Cardiac muscle cell (in vitro differentiated cells and primary cell): Measurements from ENCODE around the gene ACOT7. TPM values are rescaled to one million over a fixed set of nuclear protein-coding genes. Genes with fewer than 3 reads are reported as not detected.

Experiments used
- DNase-seq, 2 donors: peaks; one replicate each; pipeline versions ENCODE4 v3.0.0 to v3.0.0-alpha.2; 2010 to 2017; ENCODE audit warnings: low read depth in 1 of 2, low spot score in 1 of 2
- H3K27ac ChIP-seq: fragments of 200-600 bp; sonication (generic); 2 replicates; pipeline ENCODE4 v1.5.1; 2016
- H3K27me3 ChIP-seq: fragments of 200-600 bp; sonication (generic); 2 replicates; pipeline ENCODE4 v1.6.0; 2016; ENCODE audit warnings: control low read depth
- H3K36me3 ChIP-seq: fragments of 200-600 bp; sonication (generic); 2 replicates; pipeline ENCODE4 v1.5.1; 2016; ENCODE audit warnings: control low read depth
- H3K4me1 ChIP-seq: fragments of 200-600 bp; sonication (generic); 2 replicates; pipeline ENCODE4 v1.8.1; 2017; ENCODE audit warnings: low read depth, mild to moderate bottlenecking, mixed run types
- H3K4me3 ChIP-seq: fragments of 200-600 bp; sonication (generic); 2 replicates; pipeline ENCODE4 v1.5.1; 2016; ENCODE audit warnings: mild to moderate bottlenecking
- H3K9me3 ChIP-seq: fragments of 200-600 bp; sonication (generic); 2 replicates; pipeline ENCODE4 v1.5.1; 2017; ENCODE audit warnings: low read depth, mild to moderate bottlenecking, control low read depth
- CTCF ChIP-seq: IDR thresholded peaks from 2 replicates; pipeline ENCODE4 v1.5.1; 2012; ENCODE audit warnings: low read depth, mild to moderate bottlenecking, low read length
- polyA plus RNA-seq: library from polyadenylated mRNA; unstranded; fragments of >200 nt; fragmentation: Nextera tagmentation; extraction: Ambion mirVana; gene quantifications from 2 replicates; pipeline ENCODE4 v1.2.1, GENCODE V29; 2016
- total RNA-seq: library from RNA; depleted of rRNA; stranded (reverse); fragments of >200 nt; gene quantifications from 2 replicates; pipeline ENCODE4 v1.2.3, GENCODE V29; 2016

The ACOT7 gene
- total and polyA plus RNA-seq, 2 experiments from 2014 or later: 11.8 to 51.2 TPM

- Histone ChIP-seq H3K9me3 (no peaks in the 10 kb centered on the region), H3K27me3 (peaks cover 25% of the 10 kb centered on the region), H3K27ac (no peak overlapping the region), H3K36me3 (no peaks in the 10 kb centered on the region), H3K4me3 (no peak overlapping the region), H3K4me1 (no peaks in the 10 kb centered on the region)
- TF ChIP-seq CTCF: no peak
- DNase-seq: no peak
These were observed 136.9 kb downstream of the ACOT7 start for GRCh38 chr1:6256645-6257044.

- TF ChIP-seq CTCF: no peak
- no peaks in the 10 kb centered on the region for H3K9me3 ChIP-seq
- no peaks in the 10 kb centered on the region for H3K4me1 ChIP-seq
- H3K4me3 ChIP-seq: no peak overlapping the region
- H3K27ac ChIP-seq: no peak overlapping the region
- no peaks in the 10 kb centered on the region for H3K36me3 ChIP-seq
- DNase-seq: no peak
- H3K27me3 ChIP-seq: peaks cover 41% of the 10 kb centered on the region
These were observed 138.9 kb downstream of the ACOT7 start for GRCh38 chr1:6254691-6255090.

- Histone ChIP-seq H3K36me3 (no peaks in the 10 kb centered on the region), H3K27me3 (peaks cover 47% of the 10 kb centered on the region), H3K27ac (no peak overlapping the region), H3K4me3 (no peak overlapping the region), H3K4me1 (no peaks in the 10 kb centered on the region), H3K9me3 (no peaks in the 10 kb centered on the region)
- no peak for DNase-seq
- TF ChIP-seq CTCF: no peak
These were observed 140.2 kb downstream of the ACOT7 start for GRCh38 chr1:6253380-6253779.

- Histone ChIP-seq H3K27ac (no peak overlapping the region), H3K36me3 (no peaks in the 10 kb centered on the region), H3K27me3 (peaks cover 58% of the 10 kb centered on the region), H3K9me3 (no peaks in the 10 kb centered on the region), H3K4me1 (no peaks in the 10 kb centered on the region), H3K4me3 (no peak overlapping the region)
- no peak for DNase-seq
- no peak for TF ChIP-seq CTCF
These were observed 141.2 kb downstream of the ACOT7 start for GRCh38 chr1:6252374-6252710.

- DNase-seq: no peak
- no peak overlapping the region for H3K27ac ChIP-seq
- peaks cover 63% of the 10 kb centered on the region for H3K27me3 ChIP-seq
- no peaks in the 10 kb centered on the region for H3K9me3 ChIP-seq
- no peak for TF ChIP-seq CTCF
- H3K36me3 ChIP-seq: no peaks in the 10 kb centered on the region
- H3K4me1 ChIP-seq: no peaks in the 10 kb centered on the region
- H3K4me3 ChIP-seq: no peak overlapping the region
These were observed 141.7 kb downstream of the ACOT7 start for GRCh38 chr1:6251681-6252373.
